K562 (cell line): Measurements from ENCODE around the gene CLPSL2. TPM values are rescaled to one million over a fixed set of nuclear protein-coding genes. Genes with fewer than 3 reads are reported as not detected.

ENCODE experiments used
- ATAC-seq: fragments of 200-7000 bp; cut with Tn5 transposase; 3 replicates; pipeline ENCODE4 v1.9.1; 2020; ENCODE audit warnings: moderate library complexity
- BruUV-seq: library from RNA; stranded (reverse); fragments of 400-500 nt; replicated peaks from 2 replicates; lab custom pipeline; 2021; lab: Mats Ljungman, UMichigan
- CTCF ChIA-PET: fragments of 300-600 bp; formaldehyde crosslinking; extraction: SDS; loops from one replicate; lab custom pipeline; 2021; ENCODE audit warnings: low intra/inter-chr PET ratio; lab: Yijun Ruan, JAX
- POLR2A ChIA-PET: fragments of 300-600, 350-650 bp; sonication (Branson Sonifier 250); formaldehyde crosslinking; extraction: SDS; loops from one replicate; lab custom pipeline; 2021; ENCODE audit warnings: antibody characterized with exemption, inconsistent platforms; lab: Yijun Ruan, JAX
- DNase-seq, 4 experiments: peaks; one replicate each; pipeline versions ENCODE4 v3.0.0 to v3.0.0-alpha.2; 2011 to 2018; ENCODE audit warnings: low spot score in 3 of 4, mixed read lengths in 3 of 4; ENCODE audit errors: extremely low read depth in 1 of 4
- FAIRE-seq: peaks from 2 replicates; lab custom pipeline; 2011; peaks lifted over from hg19 to GRCh38; lab: Jason Lieb, UNC
- H2AFZ ChIP-seq: 2 replicates; pipeline ENCODE4 v1.6.0; 2011; ENCODE audit warnings: low read depth, low read length, control low read depth, inconsistent platforms
- H3K27ac ChIP-seq: fragments of 200-600 bp; 3 replicates; pipeline ENCODE4 v1.8.0; 2011; ENCODE audit warnings: low read depth, mild to moderate bottlenecking, control low read depth, inconsistent platforms, low read length, moderate library complexity, mixed read lengths; ENCODE audit errors: extremely low read depth
- H3K27me3 ChIP-seq, 2 experiments: fragments of 300-600 bp in 1 of 2; 2 replicates in 1 of 2; 3 replicates in 1 of 2; pipeline versions ENCODE4 v1.6.0 to v1.8.0; 2011; ENCODE audit warnings: inconsistent platforms in 2 of 2, low read length in 2 of 2, mild to moderate bottlenecking in 1 of 2, mixed read lengths in 1 of 2, moderate library complexity in 1 of 2; ENCODE audit not compliant: control insufficient read depth in 2 of 2, insufficient read depth in 2 of 2
- H3K36me3 ChIP-seq: fragments of 300-600 bp; 3 replicates; pipeline ENCODE4 v1.8.0; 2011; ENCODE audit warnings: mild to moderate bottlenecking, low read length, inconsistent platforms; ENCODE audit not compliant: control insufficient read depth, insufficient read depth
- H3K4me1 ChIP-seq, 2 experiments: fragments of 200-600 bp in 1 of 2; replicated peaks in 1 of 2; 2 replicates in 1 of 2; 3 replicates in 1 of 2; pipeline versions ENCODE4 v1.5.1 to v1.8.0; 2011; ENCODE audit warnings: inconsistent platforms in 2 of 2, low read length in 2 of 2, mild to moderate bottlenecking in 1 of 2, mixed read lengths in 1 of 2, moderate library complexity in 1 of 2; ENCODE audit not compliant: control insufficient read depth in 2 of 2, insufficient read depth in 2 of 2
- H3K4me2 ChIP-seq: 2 replicates; pipeline ENCODE4 v1.6.1; 2011; ENCODE audit warnings: low read length, control low read depth, inconsistent platforms, mixed read lengths; ENCODE audit not compliant: insufficient read depth
- H3K4me3 ChIP-seq: fragments of 200-600 bp; sonication (generic), shearing (Covaris generic); 2 replicates; pipeline ENCODE4 v1.5.1; 2016; ENCODE audit warnings: control low read depth, inconsistent platforms
- H3K79me2 ChIP-seq: fragments of 200-600 bp; 3 replicates; pipeline ENCODE4 v1.8.0; 2011; ENCODE audit warnings: low read length, inconsistent platforms; ENCODE audit not compliant: control insufficient read depth, insufficient read depth
- H3K9ac ChIP-seq, 2 experiments: 2 replicates each; pipeline versions ENCODE4 v1.6.0 to v1.6.1; 2011; ENCODE audit warnings: low read depth in 2 of 2, low read length in 2 of 2, control low read depth in 1 of 2, inconsistent platforms in 1 of 2, mild to moderate bottlenecking in 1 of 2, mixed read lengths in 1 of 2; ENCODE audit not compliant: insufficient read depth in 1 of 2
- H3K9me1 ChIP-seq: one replicate; pipeline ENCODE4 v1.6.0; 2011; ENCODE audit warnings: inconsistent platforms, mild to moderate bottlenecking, low read length, moderate library complexity; ENCODE audit not compliant: control insufficient read depth, insufficient read depth
- H3K9me3 ChIP-seq: replicated peaks from 2 replicates; pipeline ENCODE4 v1.5.1; 2011; ENCODE audit warnings: low read depth, low read length, inconsistent platforms; ENCODE audit not compliant: control insufficient read depth, insufficient read depth
- H4K20me1 ChIP-seq: replicated peaks from 2 replicates; pipeline ENCODE4 v1.6.1; 2011; ENCODE audit warnings: low read length, inconsistent platforms, mixed read lengths; ENCODE audit not compliant: control insufficient read depth, insufficient read depth
- CHD4 ChIP-seq: fragments of 200-600 bp; sonication (generic); IDR thresholded peaks from 3 replicates; pipeline ENCODE4 v1.6.1; 2012; ENCODE audit warnings: low read depth, mild to moderate bottlenecking, mixed read lengths, low read length, inconsistent platforms; ENCODE audit not compliant: insufficient read depth, insufficient replicate concordance, poor library complexity, severe bottlenecking
- ESRRB ChIP-seq: fragments of 250-450 bp; sonication (Bioruptor Pico); IDR thresholded peaks from 2 replicates; pipeline ENCODE4 v1.5.0; 2020; ENCODE audit warnings: mild to moderate bottlenecking, moderate library complexity, borderline replicate concordance
- PTTG1 ChIP-seq: fragments of 450-650 bp; IDR thresholded peaks from 2 replicates; pipeline ENCODE4 v1.6.1; 2016; ENCODE audit warnings: low read depth, mild to moderate bottlenecking, missing genetic modification characterization, missing compliant biosample characterization
- whole genome bisulfite sequencing: fragments of 100-300 bp; shearing (Covaris generic); methylation state at CpG from one replicate; pipeline ENCODE4 v1.1.6; 2016; ENCODE audit warnings: low coverage, mixed read lengths; ENCODE audit not compliant: insufficient coverage; ENCODE audit errors: missing lambda C conversion rate; 5-methylcytosine and 5-hydroxymethylcytosine counted together
- in situ Hi-C: fragments of 300-500 bp; cut with MboI; formaldehyde crosslinking; loops from 4 replicates; pipeline ENCODE4 v1.15.0; 2018; ENCODE audit warnings: inconsistent platforms, mixed read lengths
- intact Hi-C: fragments of 100-400 bp; cut with micrococcal nuclease; formaldehyde crosslinking; loops from 2 replicates; pipeline ENCODE4 v1.14.2; 2022
- polyA plus RNA-seq, 8 experiments: library from polyadenylated mRNA; depleted of rRNA in 4 of 8; stranded (reverse) in 5 of 8; unstranded in 3 of 8; fragments of >200 nt; fragmentation: Nextera tagmentation in 2 of 8; fragmentation: Illumina TruSeq in 1 of 8; extraction: Ambion mirVana in 2 of 8; extraction: Trizol in 1 of 8; gene quantifications; 2 replicates each; pipeline versions ENCODE4 v1.2.1 to v1.2.3, GENCODE V29; 2011 to 2014; ENCODE audit warnings: inconsistent platforms in 1 of 8, missing spikeins in 1 of 8
- total RNA-seq, 7 experiments: library from RNA; depleted of rRNA in 6 of 7; stranded (reverse); fragments of >200 nt in 6 of 7; fragmentation: Illumina TruSeq in 2 of 7; extraction: Trizol in 2 of 7; gene quantifications; 2 replicates each; pipeline versions ENCODE4 v1.2.1 to v1.2.3, GENCODE V29; 2011 to 2021; ENCODE audit warnings: low replicate concordance in 1 of 7
- TF ChIP-seq, protein P1 (sequence below), 2 experiments: fragments of 450-650 bp in 1 of 2; sonication (generic) in 1 of 2; formaldehyde crosslinking in 1 of 2; IDR thresholded peaks in 1 of 2; conservative IDR thresholded peaks in 1 of 2; 2 replicates each; pipeline versions ENCODE4 v1.6.1 to v1.8.1; 2016 to 2023; ENCODE audit warnings: mild to moderate bottlenecking in 2 of 2, moderate library complexity in 2 of 2, inconsistent platforms in 1 of 2, missing genetic modification reagents in 1 of 2
- TF ChIP-seq, protein P2 (sequence below): fragments of 450-650 bp; IDR thresholded peaks from 2 replicates; pipeline ENCODE4 v1.6.1; 2016
- TF ChIP-seq, protein P3 (sequence below): fragments of 150-350 bp; IDR thresholded peaks from 2 replicates; pipeline ENCODE4 v1.6.1; 2014; ENCODE audit warnings: low read depth, mild to moderate bottlenecking, low read length, borderline replicate concordance

CLPSL2 gene
- total and polyA plus RNA-seq, 9 of the 15 experiments (the other 6 are each of a cell fraction or from before 2014, with no cell fraction given), result not detected

DNA sequence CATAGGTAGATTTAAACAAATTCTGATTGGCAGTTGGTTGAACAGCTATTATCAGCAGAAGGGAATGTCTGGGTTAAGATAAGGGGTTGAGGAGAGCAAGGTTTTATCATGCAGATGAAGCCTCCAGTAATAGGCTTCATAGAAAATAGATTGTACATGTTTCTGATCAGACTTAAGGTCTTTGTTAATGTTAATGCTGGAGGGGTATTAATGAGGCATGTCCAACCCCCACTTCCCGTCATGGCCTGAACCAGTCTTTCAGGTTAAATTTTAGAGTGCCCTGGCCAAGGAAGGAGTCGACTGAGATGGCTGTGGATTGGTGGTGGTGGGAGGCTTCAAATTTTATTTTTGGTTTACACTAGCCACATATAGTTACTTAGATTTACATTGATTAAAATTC is 7.8 kb downstream of the CLPSL2 start:
- no peak overlapping the region for H2AFZ ChIP-seq
- POLR2A ChIA-PET, result interaction anchor here (0.6 to 1.2 kb wide), 4 partner anchors 10 to 112 kb away, joined by 3 to 4 read pairs (median 4); no protein-coding TSS in a partner anchor
- H3K4me1 ChIP-seq, result peaks cover 0 to 6% of the 10 kb centered on the region in 2 experiments; a peak in 3 of 5 replicates
- CTCF ChIA-PET, result interaction anchor here (0.7 kb wide), 1 partner anchor 11 kb away, joined by 3 read pairs; no protein-coding TSS in a partner anchor
- no TSS peak for BruUV-seq
- no peak for TF ChIP-seq CHD4
- TF ChIP-seq, protein P1, sequence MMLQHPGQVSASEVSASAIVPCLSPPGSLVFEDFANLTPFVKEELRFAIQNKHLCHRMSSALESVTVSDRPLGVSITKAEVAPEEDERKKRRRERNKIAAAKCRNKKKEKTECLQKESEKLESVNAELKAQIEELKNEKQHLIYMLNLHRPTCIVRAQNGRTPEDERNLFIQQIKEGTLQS (IDR thresholded peaks at IDR 0.05), result no peak
- TF ChIP-seq, protein P1 (CRISPR knock-in tag; conservative IDR thresholded peaks at IDR 0.05), result no peak
- TF ChIP-seq ESRRB (CRISPR knock-in tag), result no peak
- no peak for TF ChIP-seq PTTG1 (tag)
- TF ChIP-seq, protein P2, sequence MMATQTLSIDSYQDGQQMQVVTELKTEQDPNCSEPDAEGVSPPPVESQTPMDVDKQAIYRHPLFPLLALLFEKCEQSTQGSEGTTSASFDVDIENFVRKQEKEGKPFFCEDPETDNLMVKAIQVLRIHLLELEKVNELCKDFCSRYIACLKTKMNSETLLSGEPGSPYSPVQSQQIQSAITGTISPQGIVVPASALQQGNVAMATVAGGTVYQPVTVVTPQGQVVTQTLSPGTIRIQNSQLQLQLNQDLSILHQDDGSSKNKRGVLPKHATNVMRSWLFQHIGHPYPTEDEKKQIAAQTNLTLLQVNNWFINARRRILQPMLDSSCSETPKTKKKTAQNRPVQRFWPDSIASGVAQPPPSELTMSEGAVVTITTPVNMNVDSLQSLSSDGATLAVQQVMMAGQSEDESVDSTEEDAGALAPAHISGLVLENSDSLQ, result peak; percentile 18; the same call in 1 of the 2 replicates
- TF ChIP-seq, protein P3, sequence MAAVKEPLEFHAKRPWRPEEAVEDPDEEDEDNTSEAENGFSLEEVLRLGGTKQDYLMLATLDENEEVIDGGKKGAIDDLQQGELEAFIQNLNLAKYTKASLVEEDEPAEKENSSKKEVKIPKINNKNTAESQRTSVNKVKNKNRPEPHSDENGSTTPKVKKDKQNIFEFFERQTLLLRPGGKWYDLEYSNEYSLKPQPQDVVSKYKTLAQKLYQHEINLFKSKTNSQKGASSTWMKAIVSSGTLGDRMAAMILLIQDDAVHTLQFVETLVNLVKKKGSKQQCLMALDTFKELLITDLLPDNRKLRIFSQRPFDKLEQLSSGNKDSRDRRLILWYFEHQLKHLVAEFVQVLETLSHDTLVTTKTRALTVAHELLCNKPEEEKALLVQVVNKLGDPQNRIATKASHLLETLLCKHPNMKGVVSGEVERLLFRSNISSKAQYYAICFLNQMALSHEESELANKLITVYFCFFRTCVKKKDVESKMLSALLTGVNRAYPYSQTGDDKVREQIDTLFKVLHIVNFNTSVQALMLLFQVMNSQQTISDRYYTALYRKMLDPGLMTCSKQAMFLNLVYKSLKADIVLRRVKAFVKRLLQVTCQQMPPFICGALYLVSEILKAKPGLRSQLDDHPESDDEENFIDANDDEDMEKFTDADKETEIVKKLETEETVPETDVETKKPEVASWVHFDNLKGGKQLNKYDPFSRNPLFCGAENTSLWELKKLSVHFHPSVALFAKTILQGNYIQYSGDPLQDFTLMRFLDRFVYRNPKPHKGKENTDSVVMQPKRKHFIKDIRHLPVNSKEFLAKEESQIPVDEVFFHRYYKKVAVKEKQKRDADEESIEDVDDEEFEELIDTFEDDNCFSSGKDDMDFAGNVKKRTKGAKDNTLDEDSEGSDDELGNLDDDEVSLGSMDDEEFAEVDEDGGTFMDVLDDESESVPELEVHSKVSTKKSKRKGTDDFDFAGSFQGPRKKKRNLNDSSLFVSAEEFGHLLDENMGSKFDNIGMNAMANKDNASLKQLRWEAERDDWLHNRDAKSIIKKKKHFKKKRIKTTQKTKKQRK, result no peak
- FAIRE-seq (no peak), DNase-seq (no peak), ATAC-seq (no peak)
- in situ Hi-C loops (no loop called here), intact Hi-C loops (no loop called here)
- no peak overlapping the region for H3K4me3 ChIP-seq
- H3K4me2 ChIP-seq, result no peak overlapping the region
- H3K36me3 ChIP-seq, result no peaks in the 10 kb centered on the region
- no peak overlapping the region for H3K27ac ChIP-seq
- H3K79me2 ChIP-seq, result no peaks in the 10 kb centered on the region
- H3K27me3 ChIP-seq, result peaks cover 56 to 69% of the 10 kb centered on the region in 2 experiments
- no peak overlapping the region for H3K9ac ChIP-seq
- 0% methylated on average over 2 of the region's 2 CpGs for WGBS
- H3K9me3 ChIP-seq, result no peaks in the 10 kb centered on the region
- H4K20me1 ChIP-seq, result peaks cover 4% of the 10 kb centered on the region; the same call in 1 of the 2 replicates
- H3K9me1 ChIP-seq, result no peaks in the 10 kb centered on the region
